HG03571 (cell line): ENCODE measurements around the gene ATP2B3.

Source experiments
- ATAC-seq: cut with Tn5 transposase; IDR thresholded peaks from one replicate; pipeline ENCODE4 v1.9.1; 2021; ENCODE audit not compliant: unreplicated experiment

The ATP2B3 gene

DNA sequence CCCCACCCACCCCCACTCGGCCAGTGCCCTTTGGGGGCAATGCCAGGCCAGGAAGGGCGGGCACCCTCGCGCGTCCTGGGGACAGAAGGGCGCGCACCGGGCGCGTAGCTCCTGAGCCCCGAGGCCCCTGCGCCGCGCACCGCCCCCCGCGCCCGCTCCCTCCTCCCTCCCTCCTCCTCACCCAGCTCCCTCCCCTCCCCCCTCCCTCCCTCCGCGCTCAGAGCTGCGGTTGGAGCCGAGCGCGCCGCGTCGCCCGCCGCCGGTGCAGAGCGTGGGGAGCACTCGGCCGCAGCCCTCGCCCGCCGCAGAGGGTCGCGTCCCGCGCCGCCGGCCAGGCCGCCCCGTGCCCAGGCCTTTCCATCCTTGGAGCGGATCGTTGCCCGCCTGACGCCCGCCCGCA, at the start of gene ATP2B3:
TSS of gene ATP2B3 (plus strand) at position 220 of the 400 bp plus-strand sequence. CDS start 18,606 bp downstream, outside the sequence.
- no peak for ATAC-seq

DNA sequence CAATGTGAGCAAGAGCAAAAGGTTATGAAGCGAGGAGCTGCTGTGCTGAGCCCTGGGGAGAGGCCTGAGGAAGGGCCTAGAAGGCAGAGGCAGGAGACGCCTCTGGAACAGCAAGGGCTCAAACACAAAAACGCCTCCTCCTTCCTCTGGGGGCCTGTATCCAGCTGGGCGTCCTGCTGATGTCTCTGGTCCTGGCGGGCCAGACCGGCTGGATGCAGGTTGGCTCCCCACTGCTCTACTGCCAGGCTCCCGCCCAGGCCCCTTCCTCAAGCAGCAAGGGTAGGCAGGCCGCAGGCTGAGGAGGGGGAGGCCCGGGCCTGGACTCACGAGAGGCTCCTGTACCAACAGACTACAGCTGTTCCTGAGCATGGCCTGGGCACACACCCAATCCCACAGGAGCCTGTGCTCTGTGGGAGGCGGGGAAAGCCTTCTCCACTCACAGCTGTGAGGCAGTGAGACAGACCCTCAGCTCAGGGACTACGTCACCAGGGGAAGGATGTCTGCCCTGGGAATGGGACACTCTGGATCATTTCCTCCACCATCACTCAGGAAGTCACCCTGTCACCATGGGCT, 49.3 kb upstream of the ATP2B3 start:
- no peak for ATAC-seq

- ATAC-seq: peak; percentile 38
Measured at GRCh38 chrX:153469811-153470410, 47.5 kb upstream of the ATP2B3 start.

DNA sequence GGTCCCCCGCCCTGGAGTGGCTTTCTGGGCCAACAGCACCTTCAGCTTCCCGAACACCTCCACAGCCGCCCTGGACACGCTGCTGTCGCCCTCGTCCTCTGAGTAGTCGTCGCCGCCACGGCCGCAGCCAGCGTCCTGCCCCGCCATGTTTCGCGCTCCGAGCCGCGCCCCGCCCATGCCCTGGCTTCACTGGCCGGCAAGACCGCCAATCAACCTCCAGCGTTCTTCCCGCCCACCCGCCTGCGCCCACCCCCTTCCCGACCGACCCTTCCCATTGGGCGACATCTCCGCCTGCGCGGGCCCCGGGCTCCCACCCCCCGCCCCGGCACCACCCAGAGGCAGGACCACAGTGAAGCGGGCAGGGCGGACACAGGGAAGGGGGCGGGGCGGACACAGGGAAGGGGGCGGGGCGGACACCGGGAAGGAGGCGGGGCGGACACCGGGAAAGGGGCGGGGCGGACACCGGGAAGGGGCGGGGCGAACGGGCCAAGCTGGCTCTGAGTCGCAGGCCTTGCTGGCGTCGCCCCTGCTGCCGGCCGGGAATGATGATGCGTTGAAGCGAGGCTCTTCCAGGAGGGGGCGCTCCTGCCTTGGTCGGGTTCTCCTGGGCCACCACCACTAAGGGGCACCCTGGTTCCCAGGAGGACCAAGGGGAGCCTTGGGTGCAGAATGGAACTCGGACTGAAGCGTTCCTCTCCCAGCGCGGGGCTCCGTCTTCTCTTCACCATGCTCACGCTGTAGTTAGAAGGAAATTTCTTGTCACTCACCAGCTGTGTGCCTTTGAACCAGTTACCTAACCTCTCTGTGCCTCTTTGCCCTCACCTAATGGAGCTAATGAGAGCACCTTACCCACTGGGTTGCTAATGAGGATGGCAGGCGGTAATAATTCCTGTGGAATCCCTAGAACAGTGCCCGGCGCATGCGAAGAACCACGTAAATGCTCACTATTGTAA, 46.8 kb upstream of the ATP2B3 start, which contains the start of gene HAUS7:
TSS of gene HAUS7 (minus strand) at position 166 of the 953 bp plus-strand sequence. CDS start at position 147, 19 bp downstream.
- peak; percentile 82 for ATAC-seq

DNA sequence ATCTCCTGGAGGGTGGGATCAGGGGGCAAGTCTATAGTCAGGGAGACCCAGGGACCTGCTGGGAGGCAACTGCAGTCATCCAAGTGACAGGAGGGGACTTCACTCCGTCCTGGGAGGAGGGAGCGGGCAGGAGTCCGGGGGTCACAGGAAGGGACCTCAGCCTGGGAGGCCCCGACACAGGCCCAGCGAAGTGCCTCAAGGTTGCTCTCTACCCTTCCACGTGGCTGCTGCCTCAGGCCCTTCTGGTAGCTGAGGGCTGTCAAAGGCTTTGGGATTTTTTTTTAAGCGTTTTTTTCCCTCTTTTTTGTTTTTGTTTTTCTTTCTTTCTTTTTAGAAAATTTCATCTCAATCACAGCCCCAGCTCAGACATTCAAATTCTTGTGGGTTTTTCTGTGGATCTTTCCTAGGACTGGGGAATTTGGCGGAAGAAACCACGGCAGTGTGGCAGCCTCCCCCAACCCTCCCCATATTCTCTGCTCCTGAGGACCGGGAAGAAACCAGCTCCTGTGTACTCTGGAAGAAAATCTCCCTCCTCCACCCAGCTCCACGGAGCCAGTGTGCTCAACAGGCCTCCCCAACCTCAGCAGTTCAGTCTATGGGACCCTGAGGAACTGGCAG, 45.7 kb upstream of the ATP2B3 start:
- ATAC-seq: no peak

GRCh38 chrX:153473126-153473525, 44.3 kb upstream of the ATP2B3 start:
- no peak for ATAC-seq

GRCh38 chrX:153474266-153474665, 43.2 kb upstream of the ATP2B3 start:
- no peak for ATAC-seq

GRCh38 chrX:153474718-153475117, 42.7 kb upstream of the ATP2B3 start:
- ATAC-seq: no peak

- ATAC-seq: no peak
Measured at GRCh38 chrX:153475271-153475670, 42.2 kb upstream of the ATP2B3 start.

- no peak for ATAC-seq
Measured at GRCh38 chrX:153475751-153476281, 41.6 kb upstream of the ATP2B3 start.

DNA sequence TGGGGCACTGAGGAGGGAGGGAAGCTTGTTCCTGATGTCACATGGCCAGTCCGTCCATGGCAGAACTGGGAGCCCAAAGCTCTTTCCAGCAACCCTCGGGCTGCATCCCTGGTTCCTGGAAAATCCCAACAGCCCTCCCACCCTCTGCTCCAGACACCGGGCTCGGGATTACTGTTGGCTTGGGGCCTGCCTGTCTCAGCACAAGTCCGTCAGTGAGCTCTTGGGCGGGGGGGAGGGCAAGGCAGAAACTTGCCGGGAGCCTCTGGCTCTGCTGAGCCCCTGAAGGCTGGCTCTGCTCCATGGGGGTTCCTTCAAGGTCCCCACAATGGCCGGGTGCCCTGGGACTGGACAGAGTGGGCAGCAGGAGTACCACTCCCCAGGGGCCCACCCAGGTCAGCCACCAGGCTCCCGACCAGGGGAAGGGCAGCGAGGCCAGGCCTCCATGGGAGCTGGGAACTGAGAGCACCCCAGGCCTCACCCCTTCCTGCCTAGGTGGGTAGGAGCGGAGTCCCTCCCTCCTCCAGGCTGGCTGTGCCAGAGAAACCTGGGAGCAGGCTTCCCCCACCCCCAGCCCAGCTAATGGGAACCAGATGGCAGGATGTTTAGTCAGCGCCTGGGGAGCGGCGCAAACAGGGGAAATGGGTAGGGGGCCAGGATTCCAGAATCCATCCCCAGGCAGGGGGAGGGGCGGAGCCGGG, 40.6 kb upstream of the ATP2B3 start:
- no peak for ATAC-seq

- ATAC-seq: no peak
Measured at GRCh38 chrX:153477364-153477857, 40.0 kb upstream of the ATP2B3 start.

DNA sequence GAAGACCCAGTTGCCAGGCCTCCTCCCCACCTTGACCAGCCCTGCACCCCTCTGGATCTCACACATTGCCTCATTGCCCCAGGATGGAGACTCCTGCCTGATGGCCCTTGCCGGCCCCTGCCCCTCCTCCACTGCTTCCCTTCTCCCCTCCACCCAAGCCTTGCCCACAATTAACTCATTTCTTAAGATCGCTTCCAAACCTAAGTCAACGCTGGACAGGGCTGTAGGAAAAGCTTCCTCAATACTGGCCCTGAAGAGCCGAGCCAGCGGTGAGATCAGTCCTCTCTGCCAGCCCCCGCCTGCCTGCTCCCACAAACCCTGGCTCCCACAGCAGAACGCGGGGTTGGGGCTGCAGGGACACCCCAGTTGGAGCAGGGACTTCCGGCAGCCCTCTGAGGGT, 39.5 kb upstream of the ATP2B3 start:
- no peak for ATAC-seq

DNA sequence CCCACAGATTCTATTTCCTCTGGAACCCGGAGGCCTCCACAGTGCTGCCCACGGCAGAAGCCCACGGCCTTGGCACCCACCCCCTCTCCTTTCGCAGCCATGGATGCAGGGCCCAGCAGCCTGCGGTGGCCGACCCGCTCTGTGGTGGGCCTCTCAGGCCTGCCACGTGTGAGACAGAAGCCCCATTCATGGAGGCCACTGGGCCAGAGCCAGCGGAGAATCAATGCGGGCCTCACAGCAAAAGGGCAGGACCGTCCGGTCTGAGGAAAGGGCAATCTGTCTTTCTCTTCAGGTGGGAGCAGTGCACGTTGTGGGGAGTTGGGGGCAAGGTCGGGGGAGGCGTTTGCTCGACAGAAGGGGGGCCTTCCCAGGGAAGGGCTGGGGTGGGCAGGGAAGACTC, 38.7 kb upstream of the ATP2B3 start:
- no peak for ATAC-seq

- no peak for ATAC-seq
Measured at GRCh38 chrX:153481043-153481442, 36.4 kb upstream of the ATP2B3 start.

DNA sequence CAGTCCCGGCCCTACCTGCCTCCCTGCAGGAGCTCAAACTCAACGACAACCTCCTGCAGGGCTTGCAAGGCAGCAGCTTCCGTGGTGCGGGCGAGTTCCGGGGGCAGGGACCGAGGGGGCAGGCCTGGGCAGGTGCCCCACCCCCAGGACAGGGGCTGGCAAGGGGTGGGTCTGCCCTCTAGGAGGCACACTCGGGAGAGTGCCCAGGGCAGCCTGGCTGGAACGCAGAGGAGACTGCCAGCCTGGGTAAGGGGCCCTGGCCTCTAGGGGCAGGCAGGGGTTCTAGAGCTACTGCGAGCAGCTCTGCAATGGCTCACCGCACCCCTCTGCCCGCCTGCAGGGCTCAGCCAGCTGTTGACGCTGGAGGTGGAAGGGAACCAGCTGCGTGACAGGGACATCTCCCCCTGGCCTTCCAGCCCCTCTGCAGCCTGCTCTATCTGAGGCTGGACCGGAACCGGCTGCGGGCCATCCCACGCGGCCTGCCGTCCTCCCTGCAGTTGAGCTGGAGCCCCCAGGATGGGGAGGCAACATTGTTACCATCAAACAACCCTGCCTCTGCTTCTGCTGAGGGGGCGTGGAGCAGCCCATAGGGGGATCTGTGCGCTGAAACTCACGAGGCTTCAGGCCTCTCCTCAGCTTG, 34.9 kb upstream of the ATP2B3 start:
- no peak for ATAC-seq

DNA sequence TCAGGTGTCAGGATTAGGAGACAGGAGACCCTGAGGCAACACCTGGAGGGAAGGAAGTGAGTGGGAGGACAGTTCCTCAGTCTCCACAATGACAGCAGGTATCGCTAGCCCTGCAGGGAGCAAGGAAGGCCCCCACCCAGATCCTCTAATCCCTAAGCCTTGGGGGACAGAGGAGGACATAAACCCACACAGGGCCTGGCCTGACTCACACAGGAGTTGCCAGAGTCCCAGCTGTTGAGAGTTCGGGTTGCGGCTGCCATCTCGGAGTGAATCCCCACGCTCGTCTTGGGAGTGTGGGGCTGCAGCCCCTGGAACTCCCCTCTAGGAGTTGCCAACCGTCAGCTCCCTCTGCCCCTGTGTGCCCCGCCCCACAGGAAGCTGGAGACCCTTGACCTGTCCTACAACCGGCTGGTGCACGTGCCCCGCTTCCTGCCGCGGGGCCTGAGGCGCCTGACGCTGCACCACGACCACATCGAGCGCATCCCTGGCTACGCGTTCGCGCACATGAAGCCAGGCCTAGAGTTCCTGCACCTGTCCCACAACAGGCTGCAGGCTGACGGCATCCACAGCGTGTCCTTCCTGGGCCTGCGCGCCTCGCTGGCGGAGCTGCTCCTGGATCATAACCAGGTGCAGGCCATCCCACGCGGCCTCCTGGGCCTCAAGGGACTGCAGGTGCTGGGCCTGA, 31.9 kb upstream of the ATP2B3 start:
- ATAC-seq: no peak

- no peak for ATAC-seq
Measured at GRCh38 chrX:153486171-153486570, 31.3 kb upstream of the ATP2B3 start.

GRCh38 chrX:153487590-153488071, 29.8 kb upstream of the ATP2B3 start:
- ATAC-seq: no peak
